ENCODE data around the gene ASXL1.

Gene ASXL1

DNA sequence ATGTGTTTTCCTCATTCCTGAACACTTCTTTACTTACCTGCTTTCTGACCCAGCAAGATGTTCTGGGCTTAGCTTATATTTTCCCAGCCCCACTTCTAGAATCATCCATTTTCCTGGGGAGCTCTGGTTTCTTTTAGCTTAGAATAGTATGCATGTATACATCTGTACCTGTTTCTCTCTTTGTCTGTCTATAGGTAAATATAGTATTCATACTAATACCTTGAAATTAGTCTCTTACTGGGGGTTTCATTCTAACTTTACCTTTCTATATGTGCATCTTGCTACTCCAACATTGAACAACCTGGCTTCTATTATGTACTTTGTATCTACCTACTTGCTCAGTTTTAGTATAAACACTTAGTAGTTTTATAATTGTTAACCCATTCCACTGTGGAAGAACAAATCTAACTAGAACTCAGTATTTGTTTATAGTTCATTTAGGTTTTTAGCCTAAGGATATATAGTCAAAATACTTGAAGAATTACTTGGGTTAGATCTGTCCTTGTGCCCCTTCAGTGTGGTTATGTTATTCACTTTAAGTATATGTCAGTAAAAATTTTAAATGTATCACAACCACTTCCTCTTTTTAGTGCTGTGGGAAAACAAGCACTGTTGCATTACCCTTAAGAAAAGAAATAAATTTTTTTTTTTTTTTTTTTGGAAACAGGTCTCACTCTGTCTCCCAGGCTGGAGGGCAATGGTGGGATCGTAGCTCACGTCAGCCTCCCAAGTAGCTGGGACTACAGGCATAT, 54.0 kb downstream of the ASXL1 start:
- Histone ChIP-seq H3K27ac (ENCODE audit: low read depth, low read length) (no peak overlapping the region), H3K36me3 (ENCODE audit: insufficient read depth, low read length) (no peaks in the 10 kb centered on the region), H3K4me3 (ENCODE audit: low read length) (no peak overlapping the region), H3K9me3 (ENCODE audit: insufficient read depth, low read depth, low read length) (no peaks in the 10 kb centered on the region), H3K9ac (ENCODE audit: low read depth, low read length) (no peak overlapping the region), H3K27me3 (ENCODE audit: insufficient read depth, low read length) (no peaks in the 10 kb centered on the region), H3K4me1 (ENCODE audit: insufficient read depth, low read length) (peaks cover 4% of the 10 kb centered on the region; the same call in 1 of the 2 replicates)
- WGBS = 94% methylated on average over 2 of the region's 2 CpGs

DNA sequence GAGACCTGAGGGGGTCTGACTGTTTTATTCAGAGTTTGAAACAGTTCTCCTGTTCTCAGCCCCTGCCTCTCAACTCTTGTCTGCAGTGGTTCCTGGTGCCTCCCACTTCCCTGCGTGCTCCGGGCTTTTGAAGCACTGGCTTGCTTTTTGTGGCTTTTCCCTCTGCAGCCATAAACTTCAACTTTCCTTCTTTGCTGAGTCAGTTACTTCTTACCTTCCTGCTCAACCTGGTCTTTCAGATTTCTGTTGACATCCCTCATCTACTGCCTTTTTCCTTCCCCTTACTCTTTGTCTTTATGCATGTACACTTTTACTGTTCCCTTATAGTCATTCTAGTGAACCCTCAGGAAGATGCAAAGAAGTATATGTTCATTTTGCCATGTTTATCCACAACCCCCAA, 57.4 kb downstream of the ASXL1 start:
- peaks cover 4% of the 10 kb centered on the region; the same call in 1 of the 2 replicates for H3K4me1 ChIP-seq (ENCODE audit: insufficient read depth, low read length)
- H3K27me3 ChIP-seq (ENCODE audit: insufficient read depth, low read length) = no peaks in the 10 kb centered on the region
- no peak overlapping the region for H3K4me3 ChIP-seq (ENCODE audit: low read length)
- H3K36me3 ChIP-seq (ENCODE audit: insufficient read depth, low read length) = no peaks in the 10 kb centered on the region
- no peak overlapping the region for H3K9ac ChIP-seq (ENCODE audit: low read depth, low read length)
- no peaks in the 10 kb centered on the region for H3K9me3 ChIP-seq (ENCODE audit: insufficient read depth, low read depth, low read length)
- 68% methylated on average over 2 of the region's 2 CpGs for WGBS
- H3K27ac ChIP-seq (ENCODE audit: low read depth, low read length) = no peak overlapping the region

- no peak overlapping the region for H3K9ac ChIP-seq (ENCODE audit: low read depth, low read length)
- no peaks in the 10 kb centered on the region for H3K27me3 ChIP-seq (ENCODE audit: insufficient read depth, low read length)
- H3K27ac ChIP-seq (ENCODE audit: low read depth, low read length) = no peak overlapping the region
- peaks cover 4% of the 10 kb centered on the region; the same call in 1 of the 2 replicates for H3K4me1 ChIP-seq (ENCODE audit: insufficient read depth, low read length)
- H3K36me3 ChIP-seq (ENCODE audit: insufficient read depth, low read length) = no peaks in the 10 kb centered on the region
- no peaks in the 10 kb centered on the region for H3K9me3 ChIP-seq (ENCODE audit: insufficient read depth, low read depth, low read length)
- no peak overlapping the region for H3K4me3 ChIP-seq (ENCODE audit: low read length)
- 100% methylated on average over 1 of the region's 2 CpGs for WGBS
Measured at GRCh38 chr20:32416206-32416605, 58.1 kb downstream of the ASXL1 start.

DNA sequence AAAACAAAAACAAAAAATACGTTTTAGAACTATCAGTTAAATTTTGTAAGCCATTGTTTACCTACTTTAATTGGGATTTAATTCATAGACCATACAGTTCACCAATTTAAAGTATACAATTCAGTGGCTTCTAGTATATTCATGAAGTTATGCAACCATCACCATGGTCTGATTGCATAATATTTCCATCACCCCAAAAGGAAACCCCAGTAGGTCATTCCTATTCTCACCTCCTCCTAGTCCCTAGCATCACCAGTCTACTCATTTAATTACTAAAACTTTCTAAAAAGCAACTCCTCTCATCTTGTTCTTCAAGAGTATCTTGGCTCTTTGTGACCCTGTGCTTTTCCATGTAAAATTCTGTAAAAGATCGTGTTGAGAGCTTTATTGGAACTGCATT, 60.2 kb downstream of the ASXL1 start:
- no peaks in the 10 kb centered on the region for H3K27me3 ChIP-seq (ENCODE audit: insufficient read depth, low read length)
- peaks cover 4% of the 10 kb centered on the region; the same call in 1 of the 2 replicates for H3K4me1 ChIP-seq (ENCODE audit: insufficient read depth, low read length)
- H3K4me3 ChIP-seq (ENCODE audit: low read length) = no peak overlapping the region
- no peaks in the 10 kb centered on the region for H3K9me3 ChIP-seq (ENCODE audit: insufficient read depth, low read depth, low read length)
- no peak overlapping the region for H3K27ac ChIP-seq (ENCODE audit: low read depth, low read length)
- no peaks in the 10 kb centered on the region; the same call in 1 of the 2 replicates for H3K36me3 ChIP-seq (ENCODE audit: insufficient read depth, low read length)
- H3K9ac ChIP-seq (ENCODE audit: low read depth, low read length) = no peak overlapping the region
- WGBS = 83% methylated on average over 2 of the region's 2 CpGs

DNA sequence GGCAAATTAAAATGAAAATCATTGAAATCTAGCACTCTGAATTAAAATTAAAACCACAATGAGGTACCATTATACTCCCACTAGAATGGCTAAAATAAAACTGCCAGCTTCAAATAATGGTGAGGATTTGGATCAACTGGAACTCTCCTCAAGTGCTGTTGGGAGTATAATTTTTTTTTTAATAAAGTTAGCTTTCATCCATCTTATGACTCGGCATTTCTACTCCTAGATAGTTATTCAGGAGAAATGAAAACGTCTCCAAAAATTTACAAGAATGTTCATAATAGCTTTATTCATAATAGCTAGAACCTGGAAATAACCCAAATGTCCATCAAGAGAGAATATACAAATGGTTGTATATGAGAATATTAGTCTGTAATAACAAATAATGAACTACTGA, 63.2 kb downstream of the ASXL1 start:
- Histone ChIP-seq H3K9me3 (ENCODE audit: insufficient read depth, low read depth, low read length) (no peaks in the 10 kb centered on the region), H3K27me3 (ENCODE audit: insufficient read depth, low read length) (no peaks in the 10 kb centered on the region), H3K36me3 (ENCODE audit: insufficient read depth, low read length) (no peaks in the 10 kb centered on the region; the same call in 1 of the 2 replicates), H3K9ac (ENCODE audit: low read depth, low read length) (no peak overlapping the region), H3K4me1 (ENCODE audit: insufficient read depth, low read length) (no peaks in the 10 kb centered on the region), H3K4me3 (ENCODE audit: low read length) (no peak overlapping the region), H3K27ac (ENCODE audit: low read depth, low read length) (no peak overlapping the region)
- no CpG with 5 or more reads among the region's 2 CpGs for WGBS

DNA sequence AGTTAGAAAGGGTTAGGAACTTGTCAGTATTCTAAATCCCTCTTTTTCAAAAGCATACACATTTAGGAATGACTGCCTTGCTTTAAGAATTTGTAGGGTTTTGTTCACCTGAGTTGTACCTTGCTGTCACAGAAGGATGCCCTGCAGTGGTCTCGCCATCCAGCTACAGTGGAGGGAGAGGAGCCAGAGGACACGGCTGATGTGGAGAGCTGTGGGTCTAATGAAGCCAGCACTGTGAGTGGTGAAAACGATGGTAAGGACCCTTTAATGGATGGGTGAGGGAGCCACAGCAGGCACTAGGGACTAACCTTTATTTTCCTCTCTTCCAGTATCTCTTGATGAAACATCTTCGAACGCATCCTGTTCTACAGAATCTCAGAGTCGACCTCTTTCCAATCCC, 69.9 kb downstream of the ASXL1 start:
- H3K36me3 ChIP-seq (ENCODE audit: insufficient read depth, low read length) = peaks cover 49% of the 10 kb centered on the region
- 94% methylated on average over 6 of the region's 6 CpGs for WGBS
- no peak overlapping the region for H3K9ac ChIP-seq (ENCODE audit: low read depth, low read length)
- no peaks in the 10 kb centered on the region for H3K9me3 ChIP-seq (ENCODE audit: insufficient read depth, low read depth, low read length)
- H3K27me3 ChIP-seq (ENCODE audit: insufficient read depth, low read length) = no peaks in the 10 kb centered on the region
- H3K4me3 ChIP-seq (ENCODE audit: low read length) = no peak overlapping the region
- no peak overlapping the region for H3K27ac ChIP-seq (ENCODE audit: low read depth, low read length)
- H3K4me1 ChIP-seq (ENCODE audit: insufficient read depth, low read length) = no peaks in the 10 kb centered on the region

DNA sequence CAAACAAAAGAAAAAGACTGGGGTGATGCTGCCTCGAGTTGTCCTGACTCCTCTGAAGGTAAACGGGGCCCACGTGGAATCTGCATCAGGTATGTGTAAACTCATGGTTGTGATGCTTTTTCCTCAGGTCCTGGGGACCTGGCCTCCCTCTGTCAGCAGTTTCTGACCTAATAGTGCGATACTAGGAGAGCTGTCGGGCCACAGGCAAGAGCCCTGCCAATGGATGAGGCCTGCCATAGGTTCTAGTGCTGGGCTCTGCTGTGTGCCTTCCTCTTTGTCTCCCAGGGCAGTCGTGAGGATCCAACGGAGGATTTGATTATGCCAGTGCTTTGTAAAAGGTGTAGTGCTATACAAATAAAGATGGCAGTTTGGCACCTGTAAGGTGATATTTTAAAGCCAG, 71.2 kb downstream of the ASXL1 start:
- WGBS = 97% methylated on average over 7 of the region's 7 CpGs
- Histone ChIP-seq H3K4me3 (ENCODE audit: low read length) (no peak overlapping the region), H3K36me3 (ENCODE audit: insufficient read depth, low read length) (peaks cover 62% of the 10 kb centered on the region), H3K27ac (ENCODE audit: low read depth, low read length) (no peak overlapping the region), H3K9me3 (ENCODE audit: insufficient read depth, low read depth, low read length) (no peaks in the 10 kb centered on the region), H3K4me1 (ENCODE audit: insufficient read depth, low read length) (no peaks in the 10 kb centered on the region), H3K27me3 (ENCODE audit: insufficient read depth, low read length) (no peaks in the 10 kb centered on the region), H3K9ac (ENCODE audit: low read depth, low read length) (no peak overlapping the region)

DNA sequence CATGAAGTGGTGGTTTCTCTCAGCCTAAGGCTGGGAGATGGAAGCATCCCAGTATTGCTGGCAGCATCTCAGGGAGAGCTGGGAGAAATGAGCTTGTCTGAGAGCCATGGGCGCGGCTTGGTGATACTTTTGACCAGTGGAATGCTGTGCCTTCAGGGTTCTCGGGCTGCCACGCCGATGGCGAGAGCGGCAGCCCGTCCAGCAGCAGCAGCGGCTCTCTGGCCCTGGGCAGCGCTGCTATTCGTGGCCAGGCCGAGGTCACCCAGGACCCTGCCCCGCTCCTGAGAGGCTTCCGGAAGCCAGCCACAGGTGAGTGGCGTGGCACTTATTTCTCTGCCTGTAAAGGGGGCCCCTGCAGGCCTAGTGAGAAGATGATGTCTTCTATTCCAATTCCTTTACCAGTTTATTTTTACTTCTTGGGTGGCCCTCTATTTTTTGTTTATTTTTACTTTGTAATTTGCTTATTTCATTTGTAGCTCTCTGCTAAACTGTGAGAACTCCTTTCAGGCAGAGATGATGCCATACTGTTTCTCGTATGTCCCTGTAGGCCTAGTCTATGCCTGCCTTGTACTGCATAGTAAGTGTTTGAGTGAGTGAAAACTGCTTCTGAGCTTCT, 71.7 kb downstream of the ASXL1 start:
- no peaks in the 10 kb centered on the region for H3K27me3 ChIP-seq (ENCODE audit: insufficient read depth, low read length)
- H3K4me3 ChIP-seq (ENCODE audit: low read length) = no peak overlapping the region
- H3K4me1 ChIP-seq (ENCODE audit: insufficient read depth, low read length) = no peaks in the 10 kb centered on the region
- H3K9me3 ChIP-seq (ENCODE audit: insufficient read depth, low read depth, low read length) = no peaks in the 10 kb centered on the region
- H3K27ac ChIP-seq (ENCODE audit: low read depth, low read length) = no peak overlapping the region
- WGBS = 94% methylated on average over 16 of the region's 16 CpGs
- peaks cover 67% of the 10 kb centered on the region for H3K36me3 ChIP-seq (ENCODE audit: insufficient read depth, low read length)
- H3K9ac ChIP-seq (ENCODE audit: low read depth, low read length) = no peak overlapping the region

DNA sequence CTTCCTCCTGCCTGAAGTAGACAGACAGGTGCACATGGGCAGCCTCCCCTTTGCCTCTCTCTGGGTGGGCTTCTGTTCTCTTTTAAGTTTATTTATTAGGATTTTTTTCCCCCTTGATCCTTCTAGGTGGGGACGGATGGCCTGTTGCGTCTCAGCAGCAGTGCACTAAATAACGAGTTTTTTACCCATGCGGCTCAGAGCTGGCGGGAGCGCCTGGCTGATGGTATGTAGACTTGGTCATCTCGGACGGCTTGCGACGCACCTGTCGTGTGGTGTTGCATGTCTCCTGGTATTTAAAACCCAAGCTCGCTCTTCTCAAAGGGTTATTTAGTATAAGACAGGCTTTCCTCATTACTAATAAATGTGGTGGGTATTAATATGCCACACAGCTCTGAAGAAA, 73.3 kb downstream of the ASXL1 start:
- Histone ChIP-seq H3K27ac (ENCODE audit: low read depth, low read length) (no peak overlapping the region), H3K4me1 (ENCODE audit: insufficient read depth, low read length) (no peaks in the 10 kb centered on the region), H3K9ac (ENCODE audit: low read depth, low read length) (no peak overlapping the region), H3K9me3 (ENCODE audit: insufficient read depth, low read depth, low read length) (no peaks in the 10 kb centered on the region), H3K36me3 (ENCODE audit: insufficient read depth, low read length) (peaks cover 82% of the 10 kb centered on the region), H3K4me3 (ENCODE audit: low read length) (no peak overlapping the region), H3K27me3 (ENCODE audit: insufficient read depth, low read length) (no peaks in the 10 kb centered on the region)
- WGBS = 95% methylated on average over 12 of the region's 12 CpGs

DNA sequence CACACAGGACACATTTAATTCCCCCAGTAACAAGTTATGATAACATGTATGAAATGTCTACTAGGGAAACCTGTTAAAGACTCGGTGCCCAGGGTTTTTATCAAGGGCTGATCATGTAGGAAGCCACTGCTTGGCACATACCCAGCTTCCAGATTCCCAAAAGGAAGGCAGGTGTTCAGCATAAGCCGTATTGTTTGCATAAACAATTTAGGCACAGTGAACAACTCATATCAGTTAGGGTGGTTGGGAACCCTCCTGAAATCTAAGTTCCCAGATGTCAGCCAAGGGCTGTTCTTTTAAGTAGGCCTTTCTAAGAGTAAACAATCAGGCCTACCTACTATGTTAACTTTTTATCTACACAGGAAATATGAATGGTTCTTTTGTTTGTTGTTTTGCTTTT, 74.1 kb downstream of the ASXL1 start:
- no peaks in the 10 kb centered on the region for H3K9me3 ChIP-seq (ENCODE audit: insufficient read depth, low read depth, low read length)
- WGBS = 98% methylated on average over 2 of the region's 2 CpGs
- no peak overlapping the region for H3K4me3 ChIP-seq (ENCODE audit: low read length)
- peaks cover 82% of the 10 kb centered on the region for H3K36me3 ChIP-seq (ENCODE audit: insufficient read depth, low read length)
- no peaks in the 10 kb centered on the region for H3K27me3 ChIP-seq (ENCODE audit: insufficient read depth, low read length)
- no peak overlapping the region for H3K27ac ChIP-seq (ENCODE audit: low read depth, low read length)
- no peak overlapping the region for H3K9ac ChIP-seq (ENCODE audit: low read depth, low read length)
- no peaks in the 10 kb centered on the region for H3K4me1 ChIP-seq (ENCODE audit: insufficient read depth, low read length)

DNA sequence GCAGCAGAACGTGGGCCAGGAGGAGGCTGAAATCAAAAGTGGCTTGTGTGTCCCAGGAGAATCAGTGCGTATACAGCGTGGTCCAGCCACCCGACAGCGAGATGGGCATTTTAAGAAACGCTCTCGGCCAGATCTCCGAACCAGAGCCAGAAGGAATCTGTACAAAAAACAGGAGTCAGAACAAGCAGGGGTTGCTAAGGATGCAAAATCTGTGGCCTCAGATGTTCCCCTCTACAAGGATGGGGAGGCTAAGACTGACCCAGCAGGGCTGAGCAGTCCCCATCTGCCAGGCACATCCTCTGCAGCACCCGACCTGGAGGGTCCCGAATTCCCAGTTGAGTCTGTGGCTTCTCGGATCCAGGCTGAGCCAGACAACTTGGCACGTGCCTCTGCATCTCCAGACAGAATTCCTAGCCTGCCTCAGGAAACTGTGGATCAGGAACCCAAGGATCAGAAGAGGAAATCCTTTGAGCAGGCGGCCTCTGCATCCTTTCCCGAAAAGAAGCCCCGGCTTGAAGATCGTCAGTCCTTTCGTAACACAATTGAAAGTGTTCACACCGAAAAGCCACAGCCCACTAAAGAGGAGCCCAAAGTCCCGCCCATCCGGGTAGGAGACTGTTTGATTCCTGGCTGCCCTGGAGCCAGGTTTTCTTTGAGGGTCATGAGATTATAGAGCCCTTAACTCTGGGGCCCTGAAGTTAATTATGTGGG, 75.3 kb downstream of the ASXL1 start:
- H3K4me1 ChIP-seq (ENCODE audit: insufficient read depth, low read length) = no peaks in the 10 kb centered on the region
- H3K27me3 ChIP-seq (ENCODE audit: insufficient read depth, low read length) = no peaks in the 10 kb centered on the region
- H3K9me3 ChIP-seq (ENCODE audit: insufficient read depth, low read depth, low read length) = no peaks in the 10 kb centered on the region
- no peak overlapping the region for H3K9ac ChIP-seq (ENCODE audit: low read depth, low read length)
- H3K27ac ChIP-seq (ENCODE audit: low read depth, low read length) = no peak overlapping the region
- WGBS = 91% methylated on average over 20 of the region's 20 CpGs
- peaks cover 81% of the 10 kb centered on the region for H3K36me3 ChIP-seq (ENCODE audit: insufficient read depth, low read length)
- H3K4me3 ChIP-seq (ENCODE audit: low read length) = no peak overlapping the region

Data from HUES64 (cell line).